Gastroesophageal sphincter (tissue), 4 donors: Measurements from ENCODE around the gene TRIM2. TPM values are rescaled to one million over a fixed set of nuclear protein-coding genes. Genes with fewer than 3 reads are reported as not detected.

ENCODE experiments used
- ATAC-seq: fragments of 150-250 bp; one replicate; pipeline ENCODE4 v1.9.1; 2016; ENCODE audit warnings: mild to moderate bottlenecking, moderate library complexity
- H3K27ac ChIP-seq, 4 donors: fragments of 200-600 bp; sonication (generic) in 3 of 4; 1 replicate in 3 of 4; 2 replicates in 1 of 4; pipeline ENCODE4 v1.5.1; 2016 to 2019
- H3K27me3 ChIP-seq: fragments of 200-600 bp; sonication (generic); one replicate; pipeline ENCODE4 v1.5.1; 2019
- H3K36me3 ChIP-seq, 2 donors: fragments of 200-600 bp; sonication (generic); one replicate each; pipeline ENCODE4 v1.5.1; 2019; ENCODE audit warnings: control low read depth in 1 of 2
- H3K4me1 ChIP-seq, 3 donors: fragments of 200-600 bp; sonication (generic); 1 replicate in 2 of 3; 2 replicates in 1 of 3; pipeline ENCODE4 v1.5.1; 2016 to 2019; ENCODE audit warnings: control low read depth in 2 of 3
- H3K4me3 ChIP-seq, 2 donors: fragments of 200-600 bp; sonication (generic); one replicate each; pipeline ENCODE4 v1.5.1; 2019; ENCODE audit warnings: mild to moderate bottlenecking in 1 of 2, moderate library complexity in 1 of 2
- H3K9me3 ChIP-seq, 3 donors: fragments of 200-600 bp; sonication (generic); one replicate each; pipeline ENCODE4 v1.5.1; 2017 to 2019; ENCODE audit warnings: control low read depth in 2 of 3
- EP300 ChIP-seq: sonication (generic); formaldehyde crosslinking; IDR thresholded peaks from one replicate; pipeline ENCODE4 v1.6.1; 2017; ENCODE audit warnings: antibody characterized with exemption, mild to moderate bottlenecking
- POLR2A ChIP-seq, 2 donors: fragments of 450-650 bp; IDR thresholded peaks; one replicate each; pipeline ENCODE4 v1.6.1; 2017; ENCODE audit warnings: antibody characterized with exemption in 2 of 2, mild to moderate bottlenecking in 2 of 2, moderate library complexity in 1 of 2
- POLR2AphosphoS5 ChIP-seq: sonication (generic); formaldehyde crosslinking; IDR thresholded peaks from one replicate; pipeline ENCODE4 v1.6.1; 2017; ENCODE audit warnings: antibody characterized with exemption
- WGBS, 2 donors: methylation state at CpG; one replicate each; pipeline ENCODE4 v1.1.5; 2018; ENCODE audit warnings: low coverage in 1 of 2; 5-methylcytosine and 5-hydroxymethylcytosine counted together
- total RNA-seq, 4 donors: library from RNA; depleted of rRNA; stranded (reverse); fragments of >200 nt; gene quantifications; one replicate each; pipeline ENCODE4 v1.1.0, GENCODE V29; 2016
- TF ChIP-seq, protein P1 (sequence below), 4 experiments: fragments of 200-600 bp in 2 of 4; fragments of 450-650 bp in 2 of 4; sonication (generic) in 1 of 4; IDR thresholded peaks; one replicate each; pipeline ENCODE4 v1.5.1; 2017 to 2019; ENCODE audit warnings: antibody characterized with exemption in 4 of 4, mild to moderate bottlenecking in 2 of 4, moderate library complexity in 2 of 4

The TRIM2 gene
- total RNA-seq, 4 donors from 2014 or later = 31.2 to 59.2 (median 44.4) TPM

DNA sequence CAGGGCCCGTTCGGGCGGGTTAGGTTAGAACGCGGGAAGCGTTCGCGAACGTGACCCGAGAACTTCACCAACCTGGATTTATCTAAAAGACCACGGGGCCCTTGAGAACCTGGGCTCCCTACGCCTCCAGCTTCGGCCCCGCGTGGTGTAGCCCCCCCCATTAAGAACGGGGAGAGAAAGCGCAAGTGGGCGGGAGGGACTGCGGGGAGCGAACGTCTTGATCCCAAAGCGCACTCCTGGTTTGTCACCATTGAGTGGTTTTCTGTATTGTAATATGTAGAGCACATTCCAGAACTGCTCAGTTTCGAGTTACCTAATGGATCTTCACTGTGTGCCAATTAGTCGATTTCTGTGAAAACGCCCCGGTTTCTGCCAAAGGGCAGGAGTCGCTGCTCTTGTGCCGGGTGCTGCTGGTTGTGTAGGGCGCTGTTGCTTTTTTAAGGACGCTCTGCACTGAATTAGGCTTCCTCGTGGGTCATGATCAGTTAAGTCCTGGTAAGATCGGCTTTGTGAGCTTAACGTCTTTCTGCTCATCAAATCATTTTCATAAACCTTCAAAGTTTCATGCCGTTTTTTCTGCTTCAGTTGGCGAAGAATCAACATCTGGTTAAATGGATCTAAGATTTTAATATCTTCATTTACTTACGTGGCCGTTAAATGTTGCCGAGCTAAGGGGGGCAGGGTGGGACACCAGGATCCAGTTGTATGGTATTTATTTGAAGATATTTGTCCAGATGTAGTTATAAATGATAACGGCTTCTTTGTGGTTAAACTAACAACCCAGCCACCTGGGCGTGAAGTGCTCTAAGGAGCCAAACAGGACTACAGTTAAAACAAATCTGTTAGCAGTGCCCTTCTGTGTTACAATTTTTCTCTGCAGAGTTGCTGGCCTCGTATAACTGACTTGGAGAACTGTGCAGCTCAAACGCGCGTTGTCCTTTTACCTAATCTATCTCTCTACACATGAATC lies 141.1 kb downstream of the TRIM2 start:
- H3K4me3 ChIP-seq = peak overlapping the region; percentile 65 to 88
- H3K27ac ChIP-seq = peak overlapping the region in 3 of 4 donors; percentile 17 to 74 (median 60)
- peaks cover 0 to 2% of the 10 kb centered on the region in 2 donors for H3K36me3 ChIP-seq
- WGBS, 2 donors = 2 to 3% methylated on average over 21 to 31 of the region's 44 CpGs
- H3K4me1 ChIP-seq = peaks cover 0 to 26% (median 0%) of the 10 kb centered on the region in 3 donors
- peak; percentile 36 for ATAC-seq
- TF ChIP-seq EP300 (no peak), POLR2A (IDR thresholded peaks at IDR 0.05) (no peak), POLR2AphosphoS5 (peak; percentile 6)
- TF ChIP-seq, protein P1, sequence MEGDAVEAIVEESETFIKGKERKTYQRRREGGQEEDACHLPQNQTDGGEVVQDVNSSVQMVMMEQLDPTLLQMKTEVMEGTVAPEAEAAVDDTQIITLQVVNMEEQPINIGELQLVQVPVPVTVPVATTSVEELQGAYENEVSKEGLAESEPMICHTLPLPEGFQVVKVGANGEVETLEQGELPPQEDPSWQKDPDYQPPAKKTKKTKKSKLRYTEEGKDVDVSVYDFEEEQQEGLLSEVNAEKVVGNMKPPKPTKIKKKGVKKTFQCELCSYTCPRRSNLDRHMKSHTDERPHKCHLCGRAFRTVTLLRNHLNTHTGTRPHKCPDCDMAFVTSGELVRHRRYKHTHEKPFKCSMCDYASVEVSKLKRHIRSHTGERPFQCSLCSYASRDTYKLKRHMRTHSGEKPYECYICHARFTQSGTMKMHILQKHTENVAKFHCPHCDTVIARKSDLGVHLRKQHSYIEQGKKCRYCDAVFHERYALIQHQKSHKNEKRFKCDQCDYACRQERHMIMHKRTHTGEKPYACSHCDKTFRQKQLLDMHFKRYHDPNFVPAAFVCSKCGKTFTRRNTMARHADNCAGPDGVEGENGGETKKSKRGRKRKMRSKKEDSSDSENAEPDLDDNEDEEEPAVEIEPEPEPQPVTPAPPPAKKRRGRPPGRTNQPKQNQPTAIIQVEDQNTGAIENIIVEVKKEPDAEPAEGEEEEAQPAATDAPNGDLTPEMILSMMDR (IDR thresholded peaks at IDR 0.05) = peak in 1 of 4 experiments; percentile 26
- no peaks in the 10 kb centered on the region for H3K9me3 ChIP-seq
- no peaks in the 10 kb centered on the region for H3K27me3 ChIP-seq

DNA sequence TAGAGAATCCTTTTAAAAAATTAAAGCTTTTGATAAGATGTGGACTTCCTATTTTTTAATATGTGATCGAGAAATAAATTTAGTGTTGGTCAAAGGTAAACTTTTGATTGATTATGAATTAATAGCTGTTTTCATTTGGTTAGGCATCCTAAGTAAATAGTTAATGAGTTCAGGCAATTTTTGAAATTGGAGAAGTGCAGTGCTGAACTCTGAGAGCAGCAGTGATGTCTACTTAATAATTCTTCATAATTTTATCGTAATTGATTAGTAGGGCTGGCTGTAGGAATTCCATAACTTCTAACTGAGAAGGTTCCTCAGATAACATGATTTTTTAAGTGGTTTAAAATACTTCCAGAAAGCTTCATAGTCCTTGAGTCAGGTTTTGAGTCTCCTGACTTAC lies 141.8 kb downstream of the TRIM2 start:
- Histone ChIP-seq H3K4me1 (peaks cover 0 to 26% (median 0%) of the 10 kb centered on the region in 3 donors), H3K9me3 (no peaks in the 10 kb centered on the region), H3K27ac (no peak overlapping the region), H3K4me3 (no peak overlapping the region), H3K27me3 (no peaks in the 10 kb centered on the region), H3K36me3 (no peaks in the 10 kb centered on the region)
- no peak for ATAC-seq
- 38 to 40% methylated on average over 1 to 2 of the region's 2 CpGs for WGBS, 2 donors
- TF ChIP-seq POLR2A (IDR thresholded peaks at IDR 0.05) (no peak), POLR2AphosphoS5 (no peak), EP300 (no peak)
- TF ChIP-seq, protein P1 (IDR thresholded peaks at IDR 0.05) = no peak

DNA sequence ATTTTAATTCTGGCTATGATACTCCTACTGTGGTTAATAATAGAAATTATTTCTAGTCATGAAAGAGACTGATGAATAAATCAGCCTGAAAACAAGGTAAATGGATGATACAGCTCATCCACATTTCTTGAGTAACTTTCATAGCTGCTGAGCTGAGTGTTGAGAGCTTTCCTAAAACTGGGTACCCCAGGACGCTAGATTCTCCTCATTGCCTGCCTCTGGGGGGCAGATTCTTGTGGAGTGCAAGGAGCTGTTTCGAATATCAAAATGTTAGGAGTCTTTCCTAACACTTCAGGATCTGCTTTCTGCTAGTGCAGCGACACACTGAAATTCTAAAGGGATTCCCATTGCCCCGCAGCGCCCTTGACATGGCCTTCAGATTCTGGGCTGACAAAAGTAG lies 142.3 kb downstream of the TRIM2 start:
- Histone ChIP-seq H3K27me3 (no peaks in the 10 kb centered on the region), H3K27ac (no peak overlapping the region), H3K9me3 (no peaks in the 10 kb centered on the region), H3K36me3 (no peaks in the 10 kb centered on the region), H3K4me3 (no peak overlapping the region), H3K4me1 (peaks cover 0 to 26% (median 0%) of the 10 kb centered on the region in 3 donors)
- no peak for ATAC-seq
- no peak for TF ChIP-seq POLR2AphosphoS5
- TF ChIP-seq, protein P1 (IDR thresholded peaks at IDR 0.05) = peak in 2 of 4 experiments; percentile 13 to 24
- 40 to 45% methylated on average over 2 to 5 of the region's 5 CpGs for whole genome bisulfite sequencing, 2 donors

DNA sequence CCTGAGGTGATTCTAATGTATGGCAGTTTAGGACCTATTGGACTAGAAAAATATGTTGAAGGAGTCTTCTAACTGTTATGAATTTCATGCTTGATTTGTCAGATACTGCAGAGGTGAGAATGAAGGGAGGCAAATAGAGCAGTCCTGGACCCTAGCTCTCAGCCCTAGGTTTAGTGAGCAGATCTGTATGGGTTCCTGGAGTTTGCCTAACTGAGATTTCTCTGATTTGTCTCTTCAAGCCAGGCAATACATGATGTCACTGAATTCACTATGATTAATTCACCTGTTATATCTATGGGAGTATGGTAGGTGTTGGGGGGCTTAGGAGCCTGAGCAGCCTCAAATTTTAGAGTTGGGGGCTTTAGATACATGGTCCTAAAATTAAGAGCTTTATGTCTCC lies 142.9 kb downstream of the TRIM2 start:
- Histone ChIP-seq H3K9me3 (no peaks in the 10 kb centered on the region), H3K36me3 (no peaks in the 10 kb centered on the region), H3K27me3 (no peaks in the 10 kb centered on the region), H3K27ac (no peak overlapping the region), H3K4me1 (peaks cover 0 to 26% (median 0%) of the 10 kb centered on the region in 3 donors), H3K4me3 (no peak overlapping the region)
- no peak for ATAC-seq
- TF ChIP-seq, protein P1 (IDR thresholded peaks at IDR 0.05) = no peak
- TF ChIP-seq POLR2AphosphoS5 (no peak), POLR2A (IDR thresholded peaks at IDR 0.05) (no peak), EP300 (no peak)

DNA sequence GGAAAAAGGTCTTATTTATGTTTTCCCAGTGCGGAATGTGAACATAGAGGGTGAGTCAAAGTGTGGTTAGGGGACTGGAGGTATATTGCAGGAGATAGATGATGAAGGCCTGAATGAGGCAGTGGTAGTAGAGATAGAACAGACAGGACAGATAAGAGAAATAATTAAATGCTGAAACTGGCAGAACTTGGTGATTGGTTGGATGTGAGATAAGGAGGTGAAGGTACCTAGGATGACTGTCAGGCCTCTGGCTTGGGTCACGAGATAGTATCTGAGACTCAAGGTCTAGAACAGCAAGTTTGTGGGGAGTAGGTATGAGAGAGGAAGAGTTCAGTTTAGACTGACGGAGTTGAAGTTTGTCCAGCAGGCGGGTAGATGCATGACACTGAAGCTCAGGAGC lies 143.8 kb downstream of the TRIM2 start:
- no peak for ATAC-seq
- Histone ChIP-seq H3K9me3 (no peaks in the 10 kb centered on the region), H3K4me3 (no peak overlapping the region), H3K27me3 (no peaks in the 10 kb centered on the region), H3K27ac (no peak overlapping the region), H3K4me1 (peaks cover 0 to 26% (median 0%) of the 10 kb centered on the region in 3 donors), H3K36me3 (no peaks in the 10 kb centered on the region)
- no peak for TF ChIP-seq POLR2AphosphoS5
- TF ChIP-seq, protein P1 (IDR thresholded peaks at IDR 0.05) = no peak
- TF ChIP-seq EP300 = no peak
- TF ChIP-seq POLR2A (IDR thresholded peaks at IDR 0.05) = no peak
- 81 to 91% methylated on average over 2 to 4 of the region's 4 CpGs for WGBS, 2 donors
